ENCODE data around the gene LRP8. TPM values are rescaled to one million over a fixed set of nuclear protein-coding genes. Genes with fewer than 3 reads are reported as not detected.

Gene LRP8
- total and polyA plus RNA-seq, 2 donors from 2014 or later: 1.4 to 6.9 TPM

- Histone ChIP-seq H3K4me1 (ENCODE audit: control insufficient read depth in 2 of 3, insufficient read depth in 2 of 3, low read depth in 1 of 3, low read length in 3 of 3) (no peaks in the 10 kb centered on the region), H3K9me3 (ENCODE audit: control insufficient read depth in 2 of 3, insufficient read depth in 1 of 3, low read length in 3 of 3) (no peaks in the 10 kb centered on the region), H3K4me3 (ENCODE audit: low read length in 3 of 3) (no peak overlapping the region), H3K9ac (ENCODE audit: low read length in 3 of 3) (no peak overlapping the region), H3K27ac (ENCODE audit: low read depth in 2 of 2, low read length in 2 of 2) (no peak overlapping the region), H3K36me3 (ENCODE audit: control insufficient read depth in 2 of 3, insufficient read depth in 3 of 3, low read length in 3 of 3) (no peaks in the 10 kb centered on the region), H3K27me3 (ENCODE audit: control insufficient read depth, insufficient read depth, low read length) (no peaks in the 10 kb centered on the region)
- DNase-seq (no peak), FAIRE-seq (no peak)
- intact Hi-C loops (cut with DNase I): no loop called here
- no peak for TF ChIP-seq CTCF (IDR thresholded peaks at IDR 0.05; ENCODE audit: borderline replicate concordance, extremely low read depth, insufficient read depth)
Measured at GRCh38 chr1:53259932-53260331, 67.9 kb downstream of the LRP8 start.

GRCh38 chr1:53258216-53258615 is 69.7 kb downstream of the LRP8 start:
- FAIRE-seq: no peak
- no peaks in the 10 kb centered on the region for H3K4me1 ChIP-seq (ENCODE audit: control insufficient read depth in 2 of 3, insufficient read depth in 2 of 3, low read depth in 1 of 3, low read length in 3 of 3)
- no peaks in the 10 kb centered on the region for H3K27me3 ChIP-seq (ENCODE audit: control insufficient read depth, insufficient read depth, low read length)
- intact Hi-C loops (cut with DNase I): no loop called here
- no peak overlapping the region for H3K27ac ChIP-seq (ENCODE audit: low read depth in 2 of 2, low read length in 2 of 2)
- TF ChIP-seq CTCF (IDR thresholded peaks at IDR 0.05; ENCODE audit: borderline replicate concordance, extremely low read depth, insufficient read depth): no peak
- H3K36me3 ChIP-seq (ENCODE audit: control insufficient read depth in 2 of 3, insufficient read depth in 3 of 3, low read length in 3 of 3): no peaks in the 10 kb centered on the region
- no peaks in the 10 kb centered on the region for H3K9me3 ChIP-seq (ENCODE audit: control insufficient read depth in 2 of 3, insufficient read depth in 1 of 3, low read length in 3 of 3)
- no peak overlapping the region for H3K9ac ChIP-seq (ENCODE audit: low read length in 3 of 3)
- H3K4me3 ChIP-seq (ENCODE audit: low read length in 3 of 3): no peak overlapping the region
- DNase-seq: no peak

GRCh38 chr1:53257454-53258081 is 70.3 kb downstream of the LRP8 start:
- intact Hi-C loops (cut with DNase I): no loop called here
- no peak overlapping the region for H3K27ac ChIP-seq (ENCODE audit: low read depth in 2 of 2, low read length in 2 of 2)

More at GRCh38 chr1:53257454-53258081, 70.3 kb downstream of the LRP8 start:
- DNase-seq (no peak), FAIRE-seq (no peak)
- H3K9me3 ChIP-seq (ENCODE audit: control insufficient read depth in 2 of 3, insufficient read depth in 1 of 3, low read length in 3 of 3): no peaks in the 10 kb centered on the region
- H3K9ac ChIP-seq (ENCODE audit: low read length in 3 of 3): no peak overlapping the region
- no peaks in the 10 kb centered on the region for H3K36me3 ChIP-seq (ENCODE audit: control insufficient read depth in 2 of 3, insufficient read depth in 3 of 3, low read length in 3 of 3)
- no peak overlapping the region for H3K4me3 ChIP-seq (ENCODE audit: low read length in 3 of 3)
- no peaks in the 10 kb centered on the region for H3K4me1 ChIP-seq (ENCODE audit: control insufficient read depth in 2 of 3, insufficient read depth in 2 of 3, low read depth in 1 of 3, low read length in 3 of 3)
- no peaks in the 10 kb centered on the region for H3K27me3 ChIP-seq (ENCODE audit: control insufficient read depth, insufficient read depth, low read length)
- TF ChIP-seq CTCF (IDR thresholded peaks at IDR 0.05; ENCODE audit: borderline replicate concordance, extremely low read depth, insufficient read depth): no peak

All from kidney (tissue), 14 donors.